HepG2 (cell line): ENCODE data around the gene LBR. TPM values are rescaled to one million over a fixed set of nuclear protein-coding genes. Genes with fewer than 3 reads are reported as not detected.

Experiments
- CSRNP2 ChIP-seq: sonication (generic); formaldehyde crosslinking; conservative IDR thresholded peaks from 2 replicates; pipeline ENCODE4 v1.8.0; 2022; ENCODE audit warnings: low read depth, missing genetic modification reagents
- GATAD1 ChIP-seq: IDR thresholded peaks from 2 replicates; pipeline ENCODE4 v1.6.1; 2016; ENCODE audit warnings: missing genetic modification reagents, missing compliant biosample characterization
- GFI1 ChIP-seq: sonication (generic); formaldehyde crosslinking; IDR thresholded peaks from 2 replicates; pipeline ENCODE4 v1.5.0; 2020; ENCODE audit warnings: missing genetic modification reagents, mild to moderate bottlenecking, borderline replicate concordance
- HNRNPL ChIP-seq: fragments of 200-400 bp; formaldehyde crosslinking; IDR thresholded peaks from 2 replicates; pipeline ENCODE4 v1.6.1; 2017; ENCODE audit warnings: mild to moderate bottlenecking, low read depth, low read length
- KLF11 ChIP-seq: IDR thresholded peaks from 2 replicates; pipeline ENCODE4 v1.6.1; 2016; ENCODE audit warnings: missing compliant biosample characterization
- MTF2 ChIP-seq: sonication (generic); formaldehyde crosslinking; IDR thresholded peaks from 2 replicates; pipeline ENCODE4 v1.5.0; 2020; ENCODE audit warnings: missing genetic modification reagents, borderline replicate concordance
- NR2C2 ChIP-seq: sonication (generic); formaldehyde crosslinking; IDR thresholded peaks from 2 replicates; pipeline ENCODE4 v1.4.0; 2020; ENCODE audit warnings: missing genetic modification reagents, mild to moderate bottlenecking, moderate library complexity, borderline replicate concordance
- PLSCR1 ChIP-seq: sonication (generic); formaldehyde crosslinking; IDR thresholded peaks from 2 replicates; pipeline ENCODE4 v1.5.0; 2020; ENCODE audit warnings: missing genetic modification reagents, mild to moderate bottlenecking, borderline replicate concordance
- RAD21 ChIP-seq: fragments of 450-650 bp; formaldehyde crosslinking; IDR thresholded peaks from 2 replicates; pipeline ENCODE4 v1.5.0; 2020; ENCODE audit warnings: mild to moderate bottlenecking
- ZBTB14 ChIP-seq: sonication (generic); formaldehyde crosslinking; IDR thresholded peaks from 2 replicates; pipeline ENCODE4 v1.4.0; 2020; ENCODE audit warnings: missing genetic modification reagents
- ZNF136 ChIP-seq: sonication (generic); formaldehyde crosslinking; IDR thresholded peaks from 2 replicates; pipeline ENCODE4 v1.8.1; 2022; ENCODE audit warnings: low read depth, mild to moderate bottlenecking, moderate library complexity, missing genetic modification reagents
- ZNF253 ChIP-seq: sonication (generic); formaldehyde crosslinking; IDR thresholded peaks from 2 replicates; pipeline ENCODE4 v1.8.0; 2022; ENCODE audit warnings: mild to moderate bottlenecking, missing genetic modification reagents, borderline replicate concordance
- ZNF280D ChIP-seq: sonication (generic); formaldehyde crosslinking; IDR thresholded peaks from 2 replicates; pipeline ENCODE4 v1.5.1; 2020; ENCODE audit warnings: mild to moderate bottlenecking, missing genetic modification reagents
- ZNF503 ChIP-seq: sonication (generic); formaldehyde crosslinking; IDR thresholded peaks from 2 replicates; pipeline ENCODE4 v1.4.0; 2020; ENCODE audit warnings: missing genetic modification reagents
- ZNF574 ChIP-seq: sonication (generic); formaldehyde crosslinking; IDR thresholded peaks from 2 replicates; pipeline ENCODE4 v1.4.0; 2020; ENCODE audit warnings: missing genetic modification reagents
- ZNF629 ChIP-seq: sonication (generic); formaldehyde crosslinking; conservative IDR thresholded peaks from 2 replicates; pipeline ENCODE4 v1.5.0; 2020; ENCODE audit warnings: missing genetic modification reagents
- polyA plus RNA-seq, 8 experiments: library from polyadenylated mRNA; depleted of rRNA in 3 of 8; stranded (reverse) in 7 of 8; unstranded in 1 of 8; fragments of >200 nt; fragmentation: Illumina TruSeq in 4 of 8; extraction: Trizol in 4 of 8; gene quantifications; 2 replicates each; pipeline versions ENCODE4 v1.2.1 to v1.2.3, GENCODE V29; 2011 to 2016; ENCODE audit warnings: low read depth in 4 of 8, missing spikeins in 1 of 8, mixed read lengths in 1 of 8; ENCODE audit not compliant: insufficient read depth in 1 of 8
- total RNA-seq, 5 experiments: library from RNA; depleted of rRNA; stranded (reverse); fragments of >200 nt; fragmentation: Illumina TruSeq; extraction: Trizol; gene quantifications; 2 replicates each; pipeline ENCODE4 v1.2.3, GENCODE V29; 2016; ENCODE audit warnings: low read depth in 1 of 5

The LBR gene
- total and polyA plus RNA-seq, 2 of the 13 experiments (the other 11 are each of a cell fraction or from before 2014, with no cell fraction given): 38.9 to 76.7 TPM

- no peak for TF ChIP-seq ZNF280D (CRISPR knock-in tag)
- no peak for TF ChIP-seq ZBTB14 (CRISPR knock-in tag)
- TF ChIP-seq PLSCR1 (CRISPR knock-in tag): no peak
- no peak for TF ChIP-seq NR2C2
- 0 out of 2 replicates have a peak, but pooled peaks have one; percentile 29 for TF ChIP-seq ZNF503 (CRISPR knock-in tag)
- TF ChIP-seq GFI1: no peak
- TF ChIP-seq HNRNPL: no peak
- TF ChIP-seq ZNF253 (CRISPR knock-in tag): no peak
- TF ChIP-seq MTF2: no peak
- no peak for TF ChIP-seq ZNF629 (CRISPR knock-in tag)
- 0 out of 2 replicates have a peak, but pooled peaks have one; percentile 29 for TF ChIP-seq ZNF574 (CRISPR knock-in tag)
- TF ChIP-seq CSRNP2 (CRISPR knock-in tag): no peak
- TF ChIP-seq RAD21 (CRISPR knock-in tag): no peak
- peak; percentile 74; the same call in 1 of the 2 replicates for TF ChIP-seq ZNF136
- no peak for TF ChIP-seq KLF11 (CRISPR knock-in tag)
- TF ChIP-seq GATAD1 (CRISPR knock-in tag): no peak
These were observed 15.0 kb downstream of the LBR start (continued) for GRCh38 chr1:225412803-225413351.
